IMR-90 (cell line): Measurements from ENCODE around the gene FOXB1. TPM values are rescaled to one million over a fixed set of nuclear protein-coding genes. Genes with fewer than 3 reads are reported as not detected.

Experiments used
- ATAC-seq: fragments of 200-7000 bp; cut with Tn5 transposase; 2 replicates; pipeline ENCODE4 v1.9.1; 2020; ENCODE audit warnings: low read depth, mild to moderate bottlenecking, moderate library complexity
- BruUV-seq: library from RNA; stranded (reverse); fragments of 400-500 nt; replicated peaks from 2 replicates; lab custom pipeline; 2021; lab: Mats Ljungman, UMichigan
- CTCF ChIA-PET: fragments of 300-600 bp; formaldehyde crosslinking; extraction: SDS; loops from one replicate; lab custom pipeline; 2021; ENCODE audit warnings: antibody characterized with exemption; lab: Yijun Ruan, JAX
- POLR2A ChIA-PET: fragments of 300-600 bp; sonication (Branson Sonifier 250); formaldehyde crosslinking; loops from one replicate; lab custom pipeline; 2022; ENCODE audit warnings: antibody characterized with exemption; ENCODE audit not compliant: unreplicated experiment; lab: Charles Lee
- DNase-seq: peaks from one replicate; pipeline ENCODE4 v3.0.0; 2013
- H2AFZ ChIP-seq: replicated peaks from 2 replicates; pipeline ENCODE3; 2013; ENCODE audit warnings: low read length, mild to moderate bottlenecking; ENCODE audit not compliant: poor library complexity
- H2AK5ac ChIP-seq: 2 replicates; pipeline ENCODE4 v1.6.1; 2013; ENCODE audit warnings: low read depth, low read length, inconsistent platforms
- H2AK9ac ChIP-seq: replicated peaks from 2 replicates; pipeline ENCODE3; 2013; ENCODE audit warnings: mild to moderate bottlenecking, low read depth, low read length, moderate library complexity; ENCODE audit not compliant: poor library complexity
- H2BK120ac ChIP-seq: 2 replicates; pipeline ENCODE4 v1.6.1; 2013; ENCODE audit warnings: low read depth, low read length, inconsistent platforms
- H2BK15ac ChIP-seq: 3 replicates; pipeline ENCODE4 v1.6.1; 2013; ENCODE audit warnings: low read depth, low read length, inconsistent platforms
- H2BK20ac ChIP-seq: 2 replicates; pipeline ENCODE4 v1.6.1; 2013; ENCODE audit warnings: low read depth, mild to moderate bottlenecking, inconsistent platforms, low read length, moderate library complexity
- H2BK5ac ChIP-seq: 2 replicates; pipeline ENCODE4 v1.6.1; 2013; ENCODE audit warnings: mild to moderate bottlenecking, low read depth, low read length, inconsistent platforms; ENCODE audit not compliant: poor library complexity, severe bottlenecking
- H3K14ac ChIP-seq: replicated peaks from 2 replicates; pipeline ENCODE4 v1.6.1; 2013; ENCODE audit warnings: low read depth, low read length, inconsistent platforms
- H3K18ac ChIP-seq: 2 replicates; pipeline ENCODE4 v1.6.1; 2013; ENCODE audit warnings: low read depth, low read length, control low read depth
- H3K23ac ChIP-seq: 2 replicates; pipeline ENCODE4 v1.6.1; 2013; ENCODE audit warnings: low read depth, low read length, inconsistent platforms
- H3K27ac ChIP-seq: 2 replicates; pipeline ENCODE4 v1.5.1; 2013; ENCODE audit warnings: mild to moderate bottlenecking, control low read depth, low read length; ENCODE audit not compliant: insufficient read depth
- H3K27me3 ChIP-seq: 2 replicates; pipeline ENCODE4 v1.6.1; 2013; ENCODE audit warnings: low read length; ENCODE audit not compliant: control insufficient read depth, insufficient read depth
- H3K36me3 ChIP-seq: 2 replicates; pipeline ENCODE4 v1.6.1; 2013; ENCODE audit warnings: low read length, mixed read lengths; ENCODE audit not compliant: control insufficient read depth, insufficient read depth
- H3K4ac ChIP-seq: 2 replicates; pipeline ENCODE4 v1.6.1; 2013; ENCODE audit warnings: low read depth, low read length, inconsistent platforms
- H3K4me1 ChIP-seq: 2 replicates; pipeline ENCODE4 v1.6.1; 2013; ENCODE audit warnings: low read length, mixed read lengths; ENCODE audit not compliant: control insufficient read depth, insufficient read depth
- H3K4me2 ChIP-seq: 2 replicates; pipeline ENCODE4 v1.6.1; 2013; ENCODE audit warnings: low read depth, mild to moderate bottlenecking, control low read depth, low read length, moderate library complexity
- H3K4me3 ChIP-seq: 2 replicates; pipeline ENCODE4 v1.5.1; 2013; ENCODE audit warnings: low read depth, mild to moderate bottlenecking, control low read depth, low read length, moderate library complexity; ENCODE audit not compliant: insufficient read depth
- H3K56ac ChIP-seq: 2 replicates; pipeline ENCODE4 v1.6.1; 2013; ENCODE audit warnings: low read length, inconsistent platforms; ENCODE audit not compliant: insufficient read depth; ENCODE audit errors: extremely low read depth
- H3K79me1 ChIP-seq, 2 experiments: 2 replicates each; pipeline ENCODE4 v1.6.1; 2013; ENCODE audit warnings: low read length in 2 of 2, inconsistent platforms in 1 of 2, low read depth in 1 of 2
- H3K9ac ChIP-seq: 2 replicates; pipeline ENCODE4 v1.6.1; 2013; ENCODE audit warnings: low read depth, low read length, control low read depth
- H3K9me1 ChIP-seq: 2 replicates; pipeline ENCODE4 v1.6.1; 2013; ENCODE audit warnings: low read length, inconsistent platforms; ENCODE audit not compliant: insufficient read depth
- H3K9me3 ChIP-seq: 2 replicates; pipeline ENCODE4 v1.6.1; 2013; ENCODE audit warnings: low read length; ENCODE audit not compliant: control insufficient read depth, insufficient read depth
- H4K20me1 ChIP-seq: 2 replicates; pipeline ENCODE4 v1.6.1; 2013; ENCODE audit warnings: low read length, inconsistent platforms; ENCODE audit not compliant: insufficient read depth
- H4K5ac ChIP-seq: 2 replicates; pipeline ENCODE4 v1.6.1; 2013; ENCODE audit warnings: mild to moderate bottlenecking, low read depth, low read length, control low read depth
- H4K8ac ChIP-seq, 2 experiments: 2 replicates each; pipeline ENCODE4 v1.6.1; 2013; ENCODE audit warnings: low read depth in 2 of 2, low read length in 2 of 2, control low read depth in 1 of 2, inconsistent platforms in 1 of 2
- H4K91ac ChIP-seq: 2 replicates; pipeline ENCODE4 v1.6.1; 2013; ENCODE audit warnings: low read depth, low read length, inconsistent platforms; ENCODE audit not compliant: insufficient read depth
- BHLHE40 ChIP-seq: fragments of 150-350 bp; IDR thresholded peaks from 2 replicates; pipeline ENCODE4 v1.6.1; 2016; ENCODE audit warnings: mild to moderate bottlenecking, low read depth, low read length
- CEBPB ChIP-seq: IDR thresholded peaks from 2 replicates; pipeline ENCODE4 v1.6.1; 2012; ENCODE audit warnings: low read depth, low read length, improper control_type of control experiment
- CHD1 ChIP-seq: IDR thresholded peaks from 2 replicates; pipeline ENCODE4 v1.6.1; 2012; ENCODE audit warnings: low read depth, low read length, improper control_type of control experiment
- CTCF ChIP-seq: conservative IDR thresholded peaks from 2 replicates; pipeline ENCODE4 v1.5.1; 2012; ENCODE audit warnings: mild to moderate bottlenecking, low read depth, low read length, improper control_type of control experiment
- ELK1 ChIP-seq: fragments of 150-350 bp; IDR thresholded peaks from 2 replicates; pipeline ENCODE4 v1.6.1; 2016; ENCODE audit warnings: low read depth, mild to moderate bottlenecking, low read length, moderate library complexity, borderline replicate concordance
- FOS ChIP-seq: fragments of 150-350 bp; IDR thresholded peaks from 2 replicates; pipeline ENCODE4 v1.6.1; 2016; ENCODE audit warnings: low read depth, low read length
- MAFK ChIP-seq: IDR thresholded peaks from 2 replicates; pipeline ENCODE4 v1.6.1; 2012; ENCODE audit warnings: low read depth, low read length, improper control_type of control experiment
- MAZ ChIP-seq: IDR thresholded peaks from 2 replicates; pipeline ENCODE4 v1.6.1; 2012; ENCODE audit warnings: low read depth, mild to moderate bottlenecking, low read length, improper control_type of control experiment, moderate library complexity, borderline replicate concordance
- MXI1 ChIP-seq: IDR thresholded peaks from 2 replicates; pipeline ENCODE4 v1.6.1; 2012; ENCODE audit warnings: low read depth, mild to moderate bottlenecking, low read length, moderate library complexity, borderline replicate concordance
- NFE2L2 ChIP-seq: fragments of 150-350 bp; IDR thresholded peaks from 2 replicates; pipeline ENCODE4 v1.6.1; 2016; ENCODE audit warnings: low read depth, mild to moderate bottlenecking, low read length
- POLR2A ChIP-seq: IDR thresholded peaks from 2 replicates; pipeline ENCODE4 v1.6.1; 2012; ENCODE audit warnings: mild to moderate bottlenecking, low read depth, low read length
- RAD21 ChIP-seq: IDR thresholded peaks from 2 replicates; pipeline ENCODE4 v1.6.1; 2012; ENCODE audit warnings: low read length, improper control_type of control experiment
- RCOR1 ChIP-seq: IDR thresholded peaks from 2 replicates; pipeline ENCODE4 v1.6.1; 2012; ENCODE audit warnings: mild to moderate bottlenecking, low read length, improper control_type of control experiment; ENCODE audit not compliant: insufficient replicate concordance
- RFX5 ChIP-seq: IDR thresholded peaks from 2 replicates; pipeline ENCODE4 v1.8.0; 2012; ENCODE audit warnings: low read depth, mild to moderate bottlenecking, low read length, moderate library complexity
- whole genome bisulfite sequencing, 2 experiments: methylation state at CpG; one replicate each; pipeline versions ENCODE4 v1.1.5 to v1.1.7; 2013; ENCODE audit warnings: missing lambda C conversion rate in 2 of 2; ENCODE audit not compliant: insufficient read length in 1 of 2; ENCODE audit errors: extremely low coverage in 2 of 2; 5-methylcytosine and 5-hydroxymethylcytosine counted together
- dilution Hi-C: fragments of 300-500 bp; cut with HindIII; formaldehyde crosslinking; loops from one replicate; pipeline ENCODE4 v1.14.3; 2018; ENCODE audit warnings: low sequenced_read_pairs; ENCODE audit not compliant: unreplicated experiment
- in situ Hi-C: fragments of 300-500 bp; cut with MboI; formaldehyde crosslinking; loops from 3 replicates; pipeline ENCODE4 v1.14.3; 2019; ENCODE audit warnings: low sequenced_read_pairs, inconsistent platforms, mixed read lengths
- intact Hi-C: fragments of 100-400 bp; cut with micrococcal nuclease; formaldehyde crosslinking; loops from 2 replicates; pipeline ENCODE4 v1.10.0; 2022
- polyA plus RNA-seq, 3 experiments: library from polyadenylated mRNA; depleted of rRNA; stranded (reverse); fragments of >200 nt; gene quantifications; 2 replicates each; pipeline ENCODE4 v1.2.3, GENCODE V29; 2012; ENCODE audit warnings: low replicate concordance in 1 of 3
- total RNA-seq: library from RNA; depleted of rRNA; stranded (reverse); fragments of >200 nt; gene quantifications from 2 replicates; pipeline ENCODE4 v1.2.3, GENCODE V29; 2012

FOXB1 gene
- total and polyA plus RNA-seq, 2 of the 4 experiments (the other 2 are of a cell fraction) = not detected

GRCh38 chr15:59995568-59996297 is 8.4 kb upstream of the FOXB1 start:
- no peak overlapping the region for H3K18ac ChIP-seq
- H4K5ac ChIP-seq = no peak overlapping the region
- TF ChIP-seq RFX5 (no peak), MAFK (no peak), POLR2A (no peak), CTCF (no peak), BHLHE40 (no peak), FOS (no peak), CEBPB (no peak), MAZ (no peak), ELK1 (no peak), RAD21 (no peak), CHD1 (no peak), RCOR1 (no peak), NFE2L2 (no peak), MXI1 (no peak)
- peaks cover 2% of the 10 kb centered on the region; the same call in 1 of the 2 replicates for H3K9me3 ChIP-seq
- no peaks in the 10 kb centered on the region for H3K9me1 ChIP-seq
- no TSS peak for BruUV-seq
- POLR2A ChIA-PET = no interaction called here
- in situ Hi-C loops = no loop called here
- ATAC-seq = no peak
- no peaks in the 10 kb centered on the region for H3K79me1 ChIP-seq
- H3K27me3 ChIP-seq = peaks cover 83% of the 10 kb centered on the region
- H2AK9ac ChIP-seq = no peak overlapping the region
- no peak overlapping the region for H3K9ac ChIP-seq
- WGBS, 2 experiments = 20% methylated on average over 1 of the region's 24 CpGs; no CpG with 5 or more reads in 1 of the 2 experiments
- no peak overlapping the region for H2AFZ ChIP-seq
- H3K4me3 ChIP-seq = no peak overlapping the region
- no peak overlapping the region for H2BK5ac ChIP-seq
- H2BK20ac ChIP-seq = no peak overlapping the region
- no peak overlapping the region for H3K27ac ChIP-seq
- H3K36me3 ChIP-seq = no peaks in the 10 kb centered on the region
- H4K20me1 ChIP-seq = no peaks in the 10 kb centered on the region
- H3K23ac ChIP-seq = no peak overlapping the region
- no peak overlapping the region for H3K4me2 ChIP-seq
- H4K8ac ChIP-seq = no peak overlapping the region
- H2BK120ac ChIP-seq = no peak overlapping the region
- no peak overlapping the region for H3K4ac ChIP-seq
- no peak for DNase-seq
- no peaks in the 10 kb centered on the region for H3K4me1 ChIP-seq
- H2BK15ac ChIP-seq = no peak overlapping the region
- H4K91ac ChIP-seq = no peak overlapping the region
- intact Hi-C loops = no loop called here
- CTCF ChIA-PET = no interaction called here
- H3K14ac ChIP-seq = no peak overlapping the region
- H2AK5ac ChIP-seq = no peak overlapping the region
- dilution Hi-C loops = no loop called here
- H3K56ac ChIP-seq = no peak overlapping the region
